IMR-90 (cell line): ENCODE data around the gene KXD1. TPM values are rescaled to one million over a fixed set of nuclear protein-coding genes. Genes with fewer than 3 reads are reported as not detected.

Experiments used
- ATAC-seq: fragments of 200-7000 bp; cut with Tn5 transposase; 2 replicates; pipeline ENCODE4 v1.9.1; 2020; ENCODE audit warnings: low read depth, mild to moderate bottlenecking, moderate library complexity
- BruUV-seq: library from RNA; stranded (reverse); fragments of 400-500 nt; replicated peaks from 2 replicates; lab custom pipeline; 2021; lab: Mats Ljungman, UMichigan
- CTCF ChIA-PET: fragments of 300-600 bp; formaldehyde crosslinking; extraction: SDS; loops from one replicate; lab custom pipeline; 2021; ENCODE audit warnings: antibody characterized with exemption; lab: Yijun Ruan, JAX
- POLR2A ChIA-PET: fragments of 300-600 bp; sonication (Branson Sonifier 250); formaldehyde crosslinking; loops from one replicate; lab custom pipeline; 2022; ENCODE audit warnings: antibody characterized with exemption; ENCODE audit not compliant: unreplicated experiment; lab: Charles Lee
- DNase-seq: peaks from one replicate; pipeline ENCODE4 v3.0.0; 2013
- H2AFZ ChIP-seq: replicated peaks from 2 replicates; pipeline ENCODE3; 2013; ENCODE audit warnings: low read length, mild to moderate bottlenecking; ENCODE audit not compliant: poor library complexity
- H2AK5ac ChIP-seq: 2 replicates; pipeline ENCODE4 v1.6.1; 2013; ENCODE audit warnings: low read depth, low read length, inconsistent platforms
- H2AK9ac ChIP-seq: replicated peaks from 2 replicates; pipeline ENCODE3; 2013; ENCODE audit warnings: mild to moderate bottlenecking, low read depth, low read length, moderate library complexity; ENCODE audit not compliant: poor library complexity
- H2BK120ac ChIP-seq: 2 replicates; pipeline ENCODE4 v1.6.1; 2013; ENCODE audit warnings: low read depth, low read length, inconsistent platforms
- H2BK15ac ChIP-seq: 3 replicates; pipeline ENCODE4 v1.6.1; 2013; ENCODE audit warnings: low read depth, low read length, inconsistent platforms
- H2BK20ac ChIP-seq: 2 replicates; pipeline ENCODE4 v1.6.1; 2013; ENCODE audit warnings: low read depth, mild to moderate bottlenecking, inconsistent platforms, low read length, moderate library complexity
- H2BK5ac ChIP-seq: 2 replicates; pipeline ENCODE4 v1.6.1; 2013; ENCODE audit warnings: mild to moderate bottlenecking, low read depth, low read length, inconsistent platforms; ENCODE audit not compliant: poor library complexity, severe bottlenecking
- H3K14ac ChIP-seq: replicated peaks from 2 replicates; pipeline ENCODE4 v1.6.1; 2013; ENCODE audit warnings: low read depth, low read length, inconsistent platforms
- H3K18ac ChIP-seq: 2 replicates; pipeline ENCODE4 v1.6.1; 2013; ENCODE audit warnings: low read depth, low read length, control low read depth
- H3K23ac ChIP-seq: 2 replicates; pipeline ENCODE4 v1.6.1; 2013; ENCODE audit warnings: low read depth, low read length, inconsistent platforms
- H3K27ac ChIP-seq: 2 replicates; pipeline ENCODE4 v1.5.1; 2013; ENCODE audit warnings: mild to moderate bottlenecking, control low read depth, low read length; ENCODE audit not compliant: insufficient read depth
- H3K27me3 ChIP-seq: 2 replicates; pipeline ENCODE4 v1.6.1; 2013; ENCODE audit warnings: low read length; ENCODE audit not compliant: control insufficient read depth, insufficient read depth
- H3K36me3 ChIP-seq: 2 replicates; pipeline ENCODE4 v1.6.1; 2013; ENCODE audit warnings: low read length, mixed read lengths; ENCODE audit not compliant: control insufficient read depth, insufficient read depth
- H3K4ac ChIP-seq: 2 replicates; pipeline ENCODE4 v1.6.1; 2013; ENCODE audit warnings: low read depth, low read length, inconsistent platforms
- H3K4me1 ChIP-seq: 2 replicates; pipeline ENCODE4 v1.6.1; 2013; ENCODE audit warnings: low read length, mixed read lengths; ENCODE audit not compliant: control insufficient read depth, insufficient read depth
- H3K4me2 ChIP-seq: 2 replicates; pipeline ENCODE4 v1.6.1; 2013; ENCODE audit warnings: low read depth, mild to moderate bottlenecking, control low read depth, low read length, moderate library complexity
- H3K4me3 ChIP-seq: 2 replicates; pipeline ENCODE4 v1.5.1; 2013; ENCODE audit warnings: low read depth, mild to moderate bottlenecking, control low read depth, low read length, moderate library complexity; ENCODE audit not compliant: insufficient read depth
- H3K56ac ChIP-seq: 2 replicates; pipeline ENCODE4 v1.6.1; 2013; ENCODE audit warnings: low read length, inconsistent platforms; ENCODE audit not compliant: insufficient read depth; ENCODE audit errors: extremely low read depth
- H3K79me1 ChIP-seq, 2 experiments: 2 replicates each; pipeline ENCODE4 v1.6.1; 2013; ENCODE audit warnings: low read length in 2 of 2, inconsistent platforms in 1 of 2, low read depth in 1 of 2
- H3K9ac ChIP-seq: 2 replicates; pipeline ENCODE4 v1.6.1; 2013; ENCODE audit warnings: low read depth, low read length, control low read depth
- H3K9me1 ChIP-seq: 2 replicates; pipeline ENCODE4 v1.6.1; 2013; ENCODE audit warnings: low read length, inconsistent platforms; ENCODE audit not compliant: insufficient read depth
- H3K9me3 ChIP-seq: 2 replicates; pipeline ENCODE4 v1.6.1; 2013; ENCODE audit warnings: low read length; ENCODE audit not compliant: control insufficient read depth, insufficient read depth
- H4K20me1 ChIP-seq: 2 replicates; pipeline ENCODE4 v1.6.1; 2013; ENCODE audit warnings: low read length, inconsistent platforms; ENCODE audit not compliant: insufficient read depth
- H4K5ac ChIP-seq: 2 replicates; pipeline ENCODE4 v1.6.1; 2013; ENCODE audit warnings: mild to moderate bottlenecking, low read depth, low read length, control low read depth
- H4K8ac ChIP-seq, 2 experiments: 2 replicates each; pipeline ENCODE4 v1.6.1; 2013; ENCODE audit warnings: low read depth in 2 of 2, low read length in 2 of 2, control low read depth in 1 of 2, inconsistent platforms in 1 of 2
- H4K91ac ChIP-seq: 2 replicates; pipeline ENCODE4 v1.6.1; 2013; ENCODE audit warnings: low read depth, low read length, inconsistent platforms; ENCODE audit not compliant: insufficient read depth
- FOS ChIP-seq: fragments of 150-350 bp; IDR thresholded peaks from 2 replicates; pipeline ENCODE4 v1.6.1; 2016; ENCODE audit warnings: low read depth, low read length
- MAFK ChIP-seq: IDR thresholded peaks from 2 replicates; pipeline ENCODE4 v1.6.1; 2012; ENCODE audit warnings: low read depth, low read length, improper control_type of control experiment
- MAZ ChIP-seq: IDR thresholded peaks from 2 replicates; pipeline ENCODE4 v1.6.1; 2012; ENCODE audit warnings: low read depth, mild to moderate bottlenecking, low read length, improper control_type of control experiment, moderate library complexity, borderline replicate concordance
- MXI1 ChIP-seq: IDR thresholded peaks from 2 replicates; pipeline ENCODE4 v1.6.1; 2012; ENCODE audit warnings: low read depth, mild to moderate bottlenecking, low read length, moderate library complexity, borderline replicate concordance
- POLR2A ChIP-seq: IDR thresholded peaks from 2 replicates; pipeline ENCODE4 v1.6.1; 2012; ENCODE audit warnings: mild to moderate bottlenecking, low read depth, low read length
- RAD21 ChIP-seq: IDR thresholded peaks from 2 replicates; pipeline ENCODE4 v1.6.1; 2012; ENCODE audit warnings: low read length, improper control_type of control experiment
- RFX5 ChIP-seq: IDR thresholded peaks from 2 replicates; pipeline ENCODE4 v1.8.0; 2012; ENCODE audit warnings: low read depth, mild to moderate bottlenecking, low read length, moderate library complexity
- USF2 ChIP-seq: fragments of 150-350 bp; IDR thresholded peaks from 2 replicates; pipeline ENCODE4 v1.6.1; 2017; ENCODE audit warnings: mild to moderate bottlenecking, antibody characterized with exemption, low read length, low read depth
- whole genome bisulfite sequencing, 2 experiments: methylation state at CpG; one replicate each; pipeline versions ENCODE4 v1.1.5 to v1.1.7; 2013; ENCODE audit warnings: missing lambda C conversion rate in 2 of 2; ENCODE audit not compliant: insufficient read length in 1 of 2; ENCODE audit errors: extremely low coverage in 2 of 2; 5-methylcytosine and 5-hydroxymethylcytosine counted together
- dilution Hi-C: fragments of 300-500 bp; cut with HindIII; formaldehyde crosslinking; loops from one replicate; pipeline ENCODE4 v1.14.3; 2018; ENCODE audit warnings: low sequenced_read_pairs; ENCODE audit not compliant: unreplicated experiment
- in situ Hi-C: fragments of 300-500 bp; cut with MboI; formaldehyde crosslinking; loops from 3 replicates; pipeline ENCODE4 v1.14.3; 2019; ENCODE audit warnings: low sequenced_read_pairs, inconsistent platforms, mixed read lengths
- intact Hi-C: fragments of 100-400 bp; cut with micrococcal nuclease; formaldehyde crosslinking; loops from 2 replicates; pipeline ENCODE4 v1.10.0; 2022
- polyA plus RNA-seq, 3 experiments: library from polyadenylated mRNA; depleted of rRNA; stranded (reverse); fragments of >200 nt; gene quantifications; 2 replicates each; pipeline ENCODE4 v1.2.3, GENCODE V29; 2012; ENCODE audit warnings: low replicate concordance in 1 of 3
- total RNA-seq: library from RNA; depleted of rRNA; stranded (reverse); fragments of >200 nt; gene quantifications from 2 replicates; pipeline ENCODE4 v1.2.3, GENCODE V29; 2012
- TF ChIP-seq, protein P1 (sequence below): fragments of 150-350 bp; IDR thresholded peaks from 2 replicates; pipeline ENCODE4 v1.6.1; 2016; ENCODE audit warnings: low read depth, mild to moderate bottlenecking, low read length, moderate library complexity, borderline replicate concordance

Gene KXD1
- total and polyA plus RNA-seq, 2 of the 4 experiments (the other 2 are of a cell fraction) = 66.7 to 196 TPM

GRCh38 chr19:18566953-18567352 is 9.3 kb downstream of the KXD1 start:
- DNase-seq (no peak), ATAC-seq (no peak)
- Histone ChIP-seq H3K27me3 (no peaks in the 10 kb centered on the region), H2AK9ac (no peak overlapping the region), H2BK15ac (no peak overlapping the region), H2BK120ac (no peak overlapping the region), H3K4me3 (no peak overlapping the region), H4K91ac (no peak overlapping the region), H3K9me3 (no peaks in the 10 kb centered on the region), H3K27ac (no peak overlapping the region), H3K79me1 (peaks cover 9 to 10% of the 10 kb centered on the region in 2 experiments), H3K9ac (no peak overlapping the region), H3K56ac (no peak overlapping the region), H3K14ac (no peak overlapping the region), H3K4me2 (no peak overlapping the region), H3K4me1 (no peaks in the 10 kb centered on the region), H2BK20ac (no peak overlapping the region), H2BK5ac (no peak overlapping the region), H4K20me1 (peaks cover 2% of the 10 kb centered on the region), H4K8ac (no peak overlapping the region), H2AFZ (no peak overlapping the region), H3K9me1 (no peaks in the 10 kb centered on the region), H3K23ac (no peak overlapping the region), H2AK5ac (no peak overlapping the region), H3K36me3 (peaks cover 49% of the 10 kb centered on the region), H4K5ac (no peak overlapping the region), H3K18ac (no peak overlapping the region), H3K4ac (no peak overlapping the region)
- WGBS, 2 experiments = no CpG with 5 or more reads among the region's 8 CpGs
- TF ChIP-seq, protein P1, sequence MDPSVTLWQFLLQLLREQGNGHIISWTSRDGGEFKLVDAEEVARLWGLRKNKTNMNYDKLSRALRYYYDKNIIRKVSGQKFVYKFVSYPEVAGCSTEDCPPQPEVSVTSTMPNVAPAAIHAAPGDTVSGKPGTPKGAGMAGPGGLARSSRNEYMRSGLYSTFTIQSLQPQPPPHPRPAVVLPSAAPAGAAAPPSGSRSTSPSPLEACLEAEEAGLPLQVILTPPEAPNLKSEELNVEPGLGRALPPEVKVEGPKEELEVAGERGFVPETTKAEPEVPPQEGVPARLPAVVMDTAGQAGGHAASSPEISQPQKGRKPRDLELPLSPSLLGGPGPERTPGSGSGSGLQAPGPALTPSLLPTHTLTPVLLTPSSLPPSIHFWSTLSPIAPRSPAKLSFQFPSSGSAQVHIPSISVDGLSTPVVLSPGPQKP = no peak
- TF ChIP-seq FOS (no peak), POLR2A (no peak), MAZ (no peak), USF2 (no peak), MAFK (no peak), MXI1 (no peak), RFX5 (no peak), RAD21 (no peak)
- ChIA-PET CTCF (no interaction called here), POLR2A (no interaction called here)
- in situ Hi-C loops = no loop called here
- intact Hi-C loops = no loop called here
- BruUV-seq = no TSS peak
- dilution Hi-C loops = no loop called here
